ENCODE results near the gene RHOBTB3. TPM values are rescaled to one million over a fixed set of nuclear protein-coding genes. Genes with fewer than 3 reads are reported as not detected.

RHOBTB3 gene
- total RNA-seq, 1 experiment from 2014 or later = 6.8 TPM

GRCh38 chr5:95841914-95842812 is 111.0 kb downstream of the RHOBTB3 start:
- no peak overlapping the region for H2BK5ac ChIP-seq (ENCODE audit: insufficient read length, low read length)
- Mint-ChIP-seq H3K27me3 (ENCODE audit: low read depth) (peaks cover 4% of the 10 kb centered on the region; the same call in 1 of the 2 replicates), H3K36me3 (ENCODE audit: insufficient read depth in 1 of 3, low read depth in 3 of 3) (no peaks in the 10 kb centered on the region), H3K9me3 (no peaks in the 10 kb centered on the region), H3K4me1 (0 out of 4 replicates have a peak, but pooled peaks cover 2 to 3% of the 10 kb centered on the region in 2 experiments), H3K27ac (no peak overlapping the region), H3K4me3 (no peak overlapping the region)
- no peak overlapping the region for H3K9ac ChIP-seq (ENCODE audit: extremely low read depth, insufficient read length, low read length)
- no peak overlapping the region for H3T11ph ChIP-seq (ENCODE audit: low read length)
- H3K18ac ChIP-seq (ENCODE audit: insufficient read length, low read depth, low read length) = no peak overlapping the region
- H4K20me1 ChIP-seq (ENCODE audit: control insufficient read depth, insufficient read depth, insufficient read length) = no peaks in the 10 kb centered on the region
- no peak overlapping the region for H3K4me2 ChIP-seq (ENCODE audit: insufficient read depth, insufficient read length, low read length)
- H3K4me1 ChIP-seq (ENCODE audit: insufficient read depth, low read length) = no peaks in the 10 kb centered on the region
- no peaks in the 10 kb centered on the region for H3K23me2 ChIP-seq (ENCODE audit: insufficient read length, low read depth, low read length, poor library complexity, severe bottlenecking)
- H4K91ac ChIP-seq (ENCODE audit: insufficient read length, low read depth, low read length) = no peak overlapping the region
- H2BK15ac ChIP-seq (ENCODE audit: low read depth, low read length) = no peak overlapping the region
- H3K14ac ChIP-seq (ENCODE audit: insufficient read depth, low read length) = no peak overlapping the region
- no peak for DNase-seq
- H3K79me2 ChIP-seq (ENCODE audit: insufficient read depth, low read length) = no peaks in the 10 kb centered on the region
- H2BK20ac ChIP-seq (ENCODE audit: low read depth, low read length, poor library complexity, severe bottlenecking) = no peak overlapping the region
- no peaks in the 10 kb centered on the region for H3K9me3 ChIP-seq (ENCODE audit: control insufficient read depth, low read depth, low read length)
- H3K27me3 ChIP-seq (ENCODE audit: insufficient read depth, low read length) = no peaks in the 10 kb centered on the region
- TF ChIP-seq CTCF (conservative IDR thresholded peaks at IDR 0.05) = no peak
- no CpG with 5 or more reads among the region's 8 CpGs for WGBS (ENCODE audit: extremely low coverage, insufficient read length, low lambda C conversion rate)
- no peak overlapping the region for H2AFZ ChIP-seq (ENCODE audit: low read length)
- H3K27ac ChIP-seq (ENCODE audit: insufficient read length, low read depth, low read length) = no peak overlapping the region
- no peak overlapping the region for H3K4ac ChIP-seq (ENCODE audit: low read depth, low read length)
- H3K79me1 ChIP-seq (ENCODE audit: insufficient read depth, low read depth, low read length, poor library complexity, severe bottlenecking) = no peaks in the 10 kb centered on the region
- no peak overlapping the region for H3K56ac ChIP-seq (ENCODE audit: insufficient read length, low read depth, low read length)
- no peak overlapping the region for H4K8ac ChIP-seq (replicated peaks; ENCODE audit: insufficient read length, low read depth, low read length)
- H3K23ac ChIP-seq (ENCODE audit: insufficient read length, low read depth, low read length) = no peak overlapping the region
- no peak overlapping the region for H2AK5ac ChIP-seq (ENCODE audit: insufficient read length, low read length)
- no peak overlapping the region for H4K5ac ChIP-seq (ENCODE audit: insufficient read length, low read depth, low read length)
- no peak overlapping the region for H2BK120ac ChIP-seq (ENCODE audit: low read depth, low read length, poor library complexity, severe bottlenecking)
- H2BK12ac ChIP-seq (ENCODE audit: insufficient read length, low read depth, low read length) = no peak overlapping the region
